ENCODE measurements around the gene CX3CL1.

DNA sequence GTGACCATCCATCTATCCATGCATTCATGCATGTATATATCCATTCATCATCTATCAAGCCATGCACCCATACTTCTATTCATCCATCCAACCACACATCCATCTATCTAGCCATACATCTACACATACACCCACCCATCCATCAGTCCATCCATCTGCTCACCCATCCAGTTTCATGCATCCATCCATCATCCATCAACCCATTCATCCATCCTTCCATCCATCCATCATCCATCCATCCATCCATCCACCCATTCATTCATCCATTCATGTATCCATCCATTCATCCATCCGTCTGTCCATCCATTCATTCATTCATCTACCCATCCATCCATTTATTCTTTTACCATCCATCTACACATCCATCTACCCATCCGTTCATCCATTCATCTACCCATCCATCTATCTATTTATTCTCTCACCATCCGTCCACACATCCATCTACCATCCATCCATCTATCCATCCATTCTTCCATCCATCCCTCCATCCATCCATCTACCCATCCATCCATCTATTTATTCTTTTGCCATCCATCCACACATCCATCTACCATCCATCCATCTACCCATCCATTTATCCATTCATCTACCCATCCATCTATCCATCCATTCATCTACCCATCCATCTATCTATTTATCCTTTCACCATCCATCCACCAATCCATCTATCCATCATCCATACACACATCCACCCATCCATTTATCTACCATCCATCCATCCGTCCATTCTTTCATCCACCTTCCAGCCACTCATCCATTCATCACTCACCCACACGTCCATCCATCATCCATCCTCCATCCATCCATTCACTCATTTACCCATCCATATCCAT lies 35.4 kb downstream of the CX3CL1 start:
- peak in 1 of 3 donors; percentile 21 for TF ChIP-seq CTCF (IDR thresholded peaks at IDR 0.05)
- TF ChIP-seq POLR2A (IDR thresholded peaks at IDR 0.05): no peak

Data from lower leg skin (tissue), 3 donors.